Mucosa of stomach (tissue), 1 donor: ENCODE measurements around the gene PEPD.

ENCODE experiments used
- H3K27me3 ChIP-seq: one replicate; pipeline ENCODE4 v1.7.0; 2013; ENCODE audit warnings: mild to moderate bottlenecking, low read length; ENCODE audit not compliant: control insufficient read depth, insufficient read depth
- H3K36me3 ChIP-seq: one replicate; pipeline ENCODE4 v1.7.0; 2013; ENCODE audit warnings: low read length; ENCODE audit not compliant: control insufficient read depth, insufficient read depth
- H3K4me1 ChIP-seq: one replicate; pipeline ENCODE4 v1.7.0; 2013; ENCODE audit warnings: mild to moderate bottlenecking, low read length; ENCODE audit not compliant: control insufficient read depth, insufficient read depth
- H3K4me3 ChIP-seq: one replicate; pipeline ENCODE4 v1.7.0; 2013; ENCODE audit warnings: low read length
- H3K9ac ChIP-seq: one replicate; pipeline ENCODE4 v1.7.0; 2013; ENCODE audit warnings: mild to moderate bottlenecking, low read length, moderate library complexity
- H3K9me3 ChIP-seq: one replicate; pipeline ENCODE4 v1.7.0; 2013; ENCODE audit warnings: mild to moderate bottlenecking, low read length, moderate library complexity; ENCODE audit not compliant: control insufficient read depth
- donor health status: Pancreatic carcinoma.

The PEPD gene

GRCh38 chr19:33519416-33519815 lies 2.2 kb downstream of the PEPD start:
- Histone ChIP-seq H3K9me3 (no peaks in the 10 kb centered on the region), H3K36me3 (no peaks in the 10 kb centered on the region), H3K9ac (no peak overlapping the region), H3K4me3 (no peak overlapping the region), H3K27me3 (no peaks in the 10 kb centered on the region), H3K4me1 (peaks cover 13% of the 10 kb centered on the region)

- no peaks in the 10 kb centered on the region for H3K27me3 ChIP-seq
- no peak overlapping the region for H3K9ac ChIP-seq
- H3K36me3 ChIP-seq = no peaks in the 10 kb centered on the region
- H3K4me1 ChIP-seq = peaks cover 13% of the 10 kb centered on the region
- no peak overlapping the region for H3K4me3 ChIP-seq
- no peaks in the 10 kb centered on the region for H3K9me3 ChIP-seq
Observed at GRCh38 chr19:33518541-33518940, 3.0 kb downstream of the PEPD start.

GRCh38 chr19:33517922-33518321 lies 3.7 kb downstream of the PEPD start:
- Histone ChIP-seq H3K9ac (no peak overlapping the region), H3K4me3 (no peak overlapping the region)

GRCh38 chr19:33515921-33516320 lies 5.7 kb downstream of the PEPD start:
- H3K27me3 ChIP-seq = no peaks in the 10 kb centered on the region
- H3K4me3 ChIP-seq = no peak overlapping the region
- H3K9ac ChIP-seq = no peak overlapping the region
- H3K9me3 ChIP-seq = no peaks in the 10 kb centered on the region
- H3K4me1 ChIP-seq = peaks cover 10% of the 10 kb centered on the region
- H3K36me3 ChIP-seq = no peaks in the 10 kb centered on the region

More at GRCh38 chr19:33517922-33518321, 3.7 kb downstream of the PEPD start:
- Histone ChIP-seq H3K27me3 (no peaks in the 10 kb centered on the region), H3K4me1 (peaks cover 13% of the 10 kb centered on the region), H3K36me3 (no peaks in the 10 kb centered on the region), H3K9me3 (no peaks in the 10 kb centered on the region)

- no peaks in the 10 kb centered on the region for H3K9me3 ChIP-seq
- no peak overlapping the region for H3K4me3 ChIP-seq
- H3K36me3 ChIP-seq = no peaks in the 10 kb centered on the region
- H3K9ac ChIP-seq = no peak overlapping the region
- H3K4me1 ChIP-seq = peaks cover 2% of the 10 kb centered on the region
- no peaks in the 10 kb centered on the region for H3K27me3 ChIP-seq
Observed at GRCh38 chr19:33514885-33515551, 6.6 kb downstream of the PEPD start.

- Histone ChIP-seq H3K36me3 (no peaks in the 10 kb centered on the region), H3K9ac (no peak overlapping the region), H3K4me1 (peaks cover 4% of the 10 kb centered on the region), H3K9me3 (no peaks in the 10 kb centered on the region), H3K4me3 (no peak overlapping the region), H3K27me3 (no peaks in the 10 kb centered on the region)
Observed at GRCh38 chr19:33513424-33513823, 8.2 kb downstream of the PEPD start.

- peaks cover 4% of the 10 kb centered on the region for H3K4me1 ChIP-seq
- H3K9me3 ChIP-seq = no peaks in the 10 kb centered on the region
- H3K27me3 ChIP-seq = no peaks in the 10 kb centered on the region
- no peak overlapping the region for H3K4me3 ChIP-seq
- no peaks in the 10 kb centered on the region for H3K36me3 ChIP-seq
- no peak overlapping the region for H3K9ac ChIP-seq
Observed at GRCh38 chr19:33512580-33513137, 8.9 kb downstream of the PEPD start.

- peaks cover 4% of the 10 kb centered on the region for H3K4me1 ChIP-seq
- no peaks in the 10 kb centered on the region for H3K36me3 ChIP-seq
- no peaks in the 10 kb centered on the region for H3K9me3 ChIP-seq
- no peak overlapping the region for H3K9ac ChIP-seq
- no peak overlapping the region for H3K4me3 ChIP-seq
- H3K27me3 ChIP-seq = no peaks in the 10 kb centered on the region
Observed at GRCh38 chr19:33512021-33512420, 9.6 kb downstream of the PEPD start.

GRCh38 chr19:33511346-33511745 lies 10.2 kb downstream of the PEPD start:
- no peak overlapping the region for H3K9ac ChIP-seq
- no peaks in the 10 kb centered on the region for H3K9me3 ChIP-seq
- H3K4me3 ChIP-seq = no peak overlapping the region
- no peaks in the 10 kb centered on the region for H3K36me3 ChIP-seq
- peaks cover 4% of the 10 kb centered on the region for H3K4me1 ChIP-seq
- no peaks in the 10 kb centered on the region for H3K27me3 ChIP-seq

GRCh38 chr19:33510462-33511194 lies 11.0 kb downstream of the PEPD start:
- Histone ChIP-seq H3K36me3 (no peaks in the 10 kb centered on the region), H3K4me1 (peaks cover 4% of the 10 kb centered on the region), H3K4me3 (no peak overlapping the region), H3K9me3 (no peaks in the 10 kb centered on the region), H3K9ac (no peak overlapping the region), H3K27me3 (no peaks in the 10 kb centered on the region)

GRCh38 chr19:33509774-33510173 lies 11.8 kb downstream of the PEPD start:
- Histone ChIP-seq H3K9ac (no peak overlapping the region), H3K36me3 (no peaks in the 10 kb centered on the region)

GRCh38 chr19:33508941-33509614 lies 12.5 kb downstream of the PEPD start:
- Histone ChIP-seq H3K4me1 (peaks cover 4% of the 10 kb centered on the region), H3K9me3 (no peaks in the 10 kb centered on the region), H3K36me3 (no peaks in the 10 kb centered on the region), H3K4me3 (no peak overlapping the region), H3K9ac (no peak overlapping the region), H3K27me3 (no peaks in the 10 kb centered on the region)

More at GRCh38 chr19:33509774-33510173, 11.8 kb downstream of the PEPD start:
- H3K27me3 ChIP-seq = no peaks in the 10 kb centered on the region
- peaks cover 4% of the 10 kb centered on the region for H3K4me1 ChIP-seq
- H3K9me3 ChIP-seq = no peaks in the 10 kb centered on the region
- H3K4me3 ChIP-seq = no peak overlapping the region
